Colonic mucosa (tissue), 4 donors: ENCODE measurements around the gene CACNA2D4. TPM values are rescaled to one million over a fixed set of nuclear protein-coding genes. Genes with fewer than 3 reads are reported as not detected.

Experiments
- DNase-seq: peaks from one replicate; pipeline ENCODE4 v3.0.0-alpha.2; 2020
- H3K27ac ChIP-seq: fragments of 200-600 bp; one replicate; pipeline ENCODE4 v1.8.0; 2021
- H3K27me3 ChIP-seq: fragments of 200-600 bp; one replicate; pipeline ENCODE4 v1.8.0; 2021
- H3K36me3 ChIP-seq: fragments of 200-600 bp; one replicate; pipeline ENCODE4 v1.8.0; 2021
- H3K4me1 ChIP-seq: fragments of 200-600 bp; one replicate; pipeline ENCODE4 v1.8.0; 2021; ENCODE audit warnings: mild to moderate bottlenecking
- H3K4me3 ChIP-seq: fragments of 200-600 bp; one replicate; pipeline ENCODE4 v1.8.0; 2021
- H3K9ac ChIP-seq, 2 donors: one replicate each; pipeline ENCODE4 v1.7.0; 2013; ENCODE audit warnings: control low read depth in 2 of 2, low read depth in 2 of 2, low read length in 2 of 2
- H3K9me3 ChIP-seq: fragments of 200-600 bp; one replicate; pipeline ENCODE4 v1.8.0; 2021
- CTCF ChIP-seq: fragments of 200-600 bp; IDR thresholded peaks from one replicate; pipeline ENCODE4 v1.8.0; 2022; ENCODE audit warnings: antibody characterized with exemption, mild to moderate bottlenecking
- intact Hi-C: fragments of 100-400 bp; cut with DNase I; formaldehyde crosslinking; loops from one replicate; pipeline ENCODE4 v1.14.1; 2022
- total RNA-seq, 2 donors: library from RNA; stranded (reverse); fragmentation: NEBNext Ultra II Directional in 1 of 2; extraction: Animal tissue kit (Norgen Biotek cat#: 25700) in 1 of 2; gene quantifications; one replicate each; pipeline ENCODE4 v1.2.1, GENCODE V29; 2021
- donor health status: healthy.
- donor health status: DM: no; HTN: no; CAD: no.
- donor health status: DM: no; HTN: no; CAD: no.

CACNA2D4 gene
- total RNA-seq, 2 donors from 2014 or later, result 3.3 to 3.7 TPM

GRCh38 chr12:1870998-1871917 is 47.2 kb downstream of the CACNA2D4 start:
- no peak overlapping the region for H3K9ac ChIP-seq
- TF ChIP-seq CTCF, result no peak
- H3K4me3 ChIP-seq, result no peak overlapping the region
- no peaks in the 10 kb centered on the region for H3K9me3 ChIP-seq
- no peaks in the 10 kb centered on the region for H3K27me3 ChIP-seq
- DNase-seq, result peak; percentile 7
- H3K4me1 ChIP-seq, result no peaks in the 10 kb centered on the region
- intact Hi-C loops, result no loop called here
- no peak overlapping the region for H3K27ac ChIP-seq
- H3K36me3 ChIP-seq, result no peaks in the 10 kb centered on the region

DNA sequence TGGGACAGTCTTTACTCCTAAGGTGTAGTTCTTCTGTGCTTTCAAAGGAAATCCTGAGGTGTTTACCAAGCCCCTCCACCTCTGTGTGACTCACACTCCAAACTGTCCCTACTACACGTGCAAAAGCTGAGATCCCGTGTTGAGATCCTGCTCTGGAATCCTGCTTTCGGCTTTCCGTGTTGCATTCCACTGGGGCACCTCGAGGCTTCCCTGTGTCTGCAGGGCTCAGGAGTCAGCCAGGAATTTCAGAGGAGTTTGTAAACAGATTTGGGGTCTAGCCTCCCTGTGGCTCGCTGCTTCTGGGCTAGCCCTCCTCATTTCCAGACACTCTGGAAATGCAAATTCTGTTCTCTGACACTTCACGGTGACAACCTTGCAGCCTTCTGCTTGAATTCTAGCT is 48.4 kb downstream of the CACNA2D4 start:
- no peak overlapping the region for H3K27ac ChIP-seq
- no peak for TF ChIP-seq CTCF
- no peak overlapping the region for H3K9ac ChIP-seq
- no peaks in the 10 kb centered on the region for H3K36me3 ChIP-seq
- peak; percentile 8 for DNase-seq
- H3K4me1 ChIP-seq, result no peaks in the 10 kb centered on the region
- no peak overlapping the region for H3K4me3 ChIP-seq
- no peaks in the 10 kb centered on the region for H3K27me3 ChIP-seq
- intact Hi-C loops, result no loop called here
- no peaks in the 10 kb centered on the region for H3K9me3 ChIP-seq

DNA sequence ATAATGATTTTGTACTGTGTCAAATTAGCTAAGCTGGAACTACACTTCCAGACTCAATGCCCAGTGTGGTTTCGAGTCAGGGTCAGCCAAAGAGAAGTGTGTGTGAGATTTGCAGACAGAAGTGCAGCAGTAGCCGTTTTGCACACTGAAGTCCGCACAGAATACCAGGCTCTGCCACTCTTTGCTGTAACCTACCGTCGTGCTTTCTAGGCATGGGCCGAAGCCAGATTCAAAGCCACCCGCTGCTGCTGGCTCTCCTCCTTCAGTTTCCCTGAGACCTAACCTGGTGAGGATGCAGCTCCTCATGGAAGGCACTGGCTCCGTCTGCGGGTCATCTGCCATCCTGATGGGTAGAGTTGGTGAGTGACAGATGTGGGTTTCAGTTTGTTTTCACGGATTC is 49.3 kb downstream of the CACNA2D4 start:
- no peak for TF ChIP-seq CTCF
- Histone ChIP-seq H3K36me3 (no peaks in the 10 kb centered on the region), H3K27me3 (no peaks in the 10 kb centered on the region), H3K9me3 (no peaks in the 10 kb centered on the region), H3K9ac (no peak overlapping the region), H3K4me3 (no peak overlapping the region), H3K4me1 (no peaks in the 10 kb centered on the region), H3K27ac (no peak overlapping the region)
- DNase-seq, result peak; percentile 4
- intact Hi-C loops, result no loop called here

DNA sequence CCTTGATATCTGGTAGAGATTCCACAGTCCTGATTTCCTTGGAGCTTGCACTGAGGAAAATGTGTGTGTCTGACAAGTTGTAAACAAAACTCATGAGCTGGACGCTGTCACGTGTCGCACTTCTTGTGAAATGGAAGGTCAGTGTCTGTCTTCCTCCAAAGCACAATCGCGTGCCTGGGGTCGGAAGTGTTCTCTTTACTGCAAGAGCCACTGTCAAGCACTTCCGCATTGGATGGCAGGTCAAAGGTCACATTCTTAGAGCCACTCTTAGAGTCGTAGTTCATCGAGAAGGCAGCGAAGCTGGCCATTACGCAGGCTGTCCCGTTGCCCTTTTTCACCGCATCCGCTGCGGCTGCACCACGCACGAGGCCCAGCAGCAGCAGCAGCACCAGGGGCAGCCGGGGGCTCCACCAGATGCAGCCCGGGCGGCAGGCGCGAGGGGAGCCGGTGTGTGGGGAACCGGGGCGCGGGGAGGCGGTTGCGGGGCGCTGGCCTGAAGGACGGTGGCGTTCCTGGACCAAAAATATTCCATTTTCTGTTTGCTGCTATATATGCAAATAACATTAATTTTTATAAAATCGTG is 53.1 kb downstream of the CACNA2D4 start:
- H3K4me1 ChIP-seq, result no peaks in the 10 kb centered on the region
- no peaks in the 10 kb centered on the region for H3K9me3 ChIP-seq
- no peak overlapping the region for H3K27ac ChIP-seq
- H3K27me3 ChIP-seq, result no peaks in the 10 kb centered on the region
- H3K9ac ChIP-seq, result no peak overlapping the region
- intact Hi-C loops, result no loop called here
- DNase-seq, result no peak
- H3K4me3 ChIP-seq, result no peak overlapping the region
- no peaks in the 10 kb centered on the region for H3K36me3 ChIP-seq
- TF ChIP-seq CTCF, result no peak

DNA sequence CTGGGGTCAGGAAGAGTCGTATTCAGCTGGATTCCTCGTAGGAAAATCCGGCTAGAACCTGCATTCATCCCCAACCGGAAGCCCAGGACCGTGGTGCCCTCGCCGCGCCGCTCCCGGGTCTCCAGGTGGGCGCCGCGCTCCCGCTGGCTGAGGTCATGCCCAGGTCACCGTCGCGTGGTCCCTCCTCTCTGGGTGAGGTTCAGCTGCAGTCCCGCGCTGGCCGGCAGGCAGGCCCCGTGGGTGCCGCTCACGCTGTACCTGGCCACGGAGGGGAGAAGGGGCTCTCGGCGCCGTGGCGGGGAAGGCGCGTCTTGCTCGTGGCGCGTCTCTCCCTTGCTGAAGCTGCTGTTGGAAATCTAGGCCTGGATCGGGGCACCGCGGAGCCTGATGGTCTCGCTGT is 53.6 kb downstream of the CACNA2D4 start:
- no peak for DNase-seq
- H3K4me1 ChIP-seq, result no peaks in the 10 kb centered on the region
- intact Hi-C loops, result no loop called here
- no peak for TF ChIP-seq CTCF
- no peaks in the 10 kb centered on the region for H3K36me3 ChIP-seq
- no peaks in the 10 kb centered on the region for H3K27me3 ChIP-seq
- no peak overlapping the region for H3K27ac ChIP-seq
- no peak overlapping the region for H3K9ac ChIP-seq
- no peaks in the 10 kb centered on the region for H3K9me3 ChIP-seq
- H3K4me3 ChIP-seq, result no peak overlapping the region
